Neutrophil (primary cell): ENCODE results near the gene PRKG1.

ENCODE experiments used
- H3K27ac ChIP-seq: fragments of 200-600 bp; sonication (generic); 2 replicates; pipeline ENCODE4 v1.5.1; 2016; ENCODE audit warnings: mild to moderate bottlenecking, moderate library complexity
- H3K27me3 ChIP-seq: fragments of 200-600 bp; sonication (generic); 2 replicates; pipeline ENCODE4 v1.6.0; 2016; ENCODE audit warnings: mild to moderate bottlenecking
- H3K36me3 ChIP-seq: fragments of 200-600 bp; sonication (generic); 2 replicates; pipeline ENCODE4 v1.5.1; 2017
- H3K4me1 ChIP-seq, 2 experiments: fragments of 200-600 bp in 1 of 2; sonication (generic) in 1 of 2; 1 replicate in 1 of 2; 2 replicates in 1 of 2; pipeline versions ENCODE4 v1.5.1 to v1.6.1; 2013 to 2016; ENCODE audit warnings: low read depth in 1 of 2, low read length in 1 of 2, mild to moderate bottlenecking in 1 of 2, moderate library complexity in 1 of 2; ENCODE audit not compliant: control insufficient read depth in 1 of 2, insufficient read depth in 1 of 2
- H3K4me3 ChIP-seq, 2 experiments: fragments of 200-600 bp in 1 of 2; sonication (generic) in 1 of 2; 1 replicate in 1 of 2; 2 replicates in 1 of 2; pipeline ENCODE4 v1.5.1; 2013 to 2016; ENCODE audit warnings: low read depth in 1 of 2, low read length in 1 of 2, mild to moderate bottlenecking in 1 of 2, moderate library complexity in 1 of 2
- H3K9me3 ChIP-seq: fragments of 200-600 bp; sonication (generic); 2 replicates; pipeline ENCODE4 v1.5.1; 2016
- CTCF ChIP-seq: fragments of 200-600 bp; sonication (generic); IDR thresholded peaks from 2 replicates; pipeline ENCODE4 v1.5.1; 2016; ENCODE audit warnings: antibody characterized with exemption

The PRKG1 gene

GRCh38 chr10:51308116-51308515 is 233.8 kb downstream of the PRKG1 start:
- Histone ChIP-seq H3K27me3 (no peaks in the 10 kb centered on the region), H3K9me3 (no peaks in the 10 kb centered on the region), H3K27ac (no peak overlapping the region), H3K4me3 (no peak overlapping the region), H3K4me1 (no peaks in the 10 kb centered on the region), H3K36me3 (no peaks in the 10 kb centered on the region)
- no peak for TF ChIP-seq CTCF

- TF ChIP-seq CTCF, result no peak
- Histone ChIP-seq H3K4me3 (no peak overlapping the region), H3K4me1 (no peaks in the 10 kb centered on the region), H3K9me3 (no peaks in the 10 kb centered on the region), H3K36me3 (no peaks in the 10 kb centered on the region), H3K27me3 (no peaks in the 10 kb centered on the region), H3K27ac (no peak overlapping the region)
Measured at GRCh38 chr10:51311228-51311627, 236.9 kb downstream of the PRKG1 start.

- no peak overlapping the region for H3K4me3 ChIP-seq
- no peaks in the 10 kb centered on the region for H3K4me1 ChIP-seq
- no peak overlapping the region for H3K27ac ChIP-seq
- H3K9me3 ChIP-seq, result no peaks in the 10 kb centered on the region
- no peak for TF ChIP-seq CTCF
- H3K27me3 ChIP-seq, result no peaks in the 10 kb centered on the region
- H3K36me3 ChIP-seq, result no peaks in the 10 kb centered on the region
Measured at GRCh38 chr10:51312817-51313216, 238.5 kb downstream of the PRKG1 start.

GRCh38 chr10:51313251-51313650 is 239.0 kb downstream of the PRKG1 start:
- Histone ChIP-seq H3K4me3 (no peak overlapping the region), H3K36me3 (no peaks in the 10 kb centered on the region), H3K9me3 (no peaks in the 10 kb centered on the region), H3K27me3 (no peaks in the 10 kb centered on the region), H3K27ac (no peak overlapping the region), H3K4me1 (no peaks in the 10 kb centered on the region)
- TF ChIP-seq CTCF, result no peak

GRCh38 chr10:51313773-51314478 is 239.6 kb downstream of the PRKG1 start:
- Histone ChIP-seq H3K4me3 (no peak overlapping the region), H3K9me3 (no peaks in the 10 kb centered on the region), H3K36me3 (no peaks in the 10 kb centered on the region), H3K4me1 (no peaks in the 10 kb centered on the region), H3K27ac (no peak overlapping the region), H3K27me3 (no peaks in the 10 kb centered on the region)
- no peak for TF ChIP-seq CTCF
